GM23338 (cell line): ENCODE measurements around the gene ME1. TPM values are rescaled to one million over a fixed set of nuclear protein-coding genes. Genes with fewer than 3 reads are reported as not detected.
A peak's percentile ranks its signal among the peaks of the same experiment; 100 is the strongest.
"Not testable (repeated sequence)": the region's sequence is repeated elsewhere in the genome, so short reads cannot be mapped to it uniquely, and the experiment has no call there.

Experiments used
- ATAC-seq: fragments of 200-7000 bp; cut with Tn5 transposase; 3 replicates; pipeline ENCODE4 v1.9.1; 2020
- DNase-seq: peaks from one replicate; pipeline ENCODE4 v3.0.0-alpha.2; 2015; ENCODE audit warnings: low spot score
- H2AFZ ChIP-seq: fragments of 200-600 bp; sonication (generic); 2 replicates; pipeline ENCODE4 v1.8.0; 2016; ENCODE audit warnings: antibody characterized with exemption, mild to moderate bottlenecking, moderate library complexity
- H3F3A ChIP-seq: fragments of 200-600 bp; sonication (generic); replicated peaks from 2 replicates; pipeline ENCODE4 v1.8.0; 2017; ENCODE audit warnings: antibody characterized with exemption, mixed run types, low read depth
- H3K27ac ChIP-seq: fragments of 200-600 bp; sonication (generic); 2 replicates; pipeline ENCODE4 v1.6.1; 2016; ENCODE audit warnings: low read depth
- H3K27me3 ChIP-seq: fragments of 200-600 bp; sonication (generic); 2 replicates; pipeline ENCODE4 v1.8.0; 2016; ENCODE audit warnings: mild to moderate bottlenecking, mixed run types, moderate library complexity; ENCODE audit not compliant: insufficient read depth
- H3K36me3 ChIP-seq: fragments of 200-600 bp; sonication (generic); 2 replicates; pipeline ENCODE4 v1.8.0; 2016; ENCODE audit warnings: mild to moderate bottlenecking; ENCODE audit not compliant: insufficient read depth
- H3K4me1 ChIP-seq: fragments of 200-600 bp; sonication (generic); 2 replicates; pipeline ENCODE4 v1.8.0; 2016; ENCODE audit warnings: mild to moderate bottlenecking, moderate library complexity; ENCODE audit not compliant: insufficient read depth
- H3K4me2 ChIP-seq: fragments of 200-600 bp; sonication (generic); 2 replicates; pipeline ENCODE4 v1.7.1; 2017; ENCODE audit warnings: mixed run types
- H3K4me3 ChIP-seq: fragments of 200-600 bp; sonication (generic); 2 replicates; pipeline ENCODE4 v1.6.1; 2016; ENCODE audit warnings: mixed run types
- H3K79me2 ChIP-seq: fragments of 200-600 bp; sonication (generic); replicated peaks from 2 replicates; pipeline ENCODE4 v1.8.0; 2017; ENCODE audit warnings: mild to moderate bottlenecking; ENCODE audit not compliant: insufficient read depth
- H3K9me2 ChIP-seq: fragments of 200-600 bp; sonication (generic); 2 replicates; pipeline ENCODE4 v1.8.0; 2017; ENCODE audit not compliant: insufficient read depth
- H4K20me1 ChIP-seq: fragments of 200-600 bp; sonication (generic); replicated peaks from 2 replicates; pipeline ENCODE4 v1.8.0; 2017; ENCODE audit warnings: mild to moderate bottlenecking; ENCODE audit not compliant: insufficient read depth
- H3K27ac Mint-ChIP-seq: 2 replicates; pipeline ENCODE4 v1.8.0; 2020; ENCODE audit warnings: inconsistent platforms, mild to moderate bottlenecking, moderate library complexity, mixed read lengths
- H3K27me3 Mint-ChIP-seq: 3 replicates; pipeline ENCODE4 v1.8.0; 2022; ENCODE audit warnings: low read depth, mild to moderate bottlenecking, moderate library complexity, mixed read lengths, inconsistent platforms; ENCODE audit not compliant: insufficient read depth, poor library complexity
- H3K36me3 Mint-ChIP-seq: 3 replicates; pipeline ENCODE4 v1.8.0; 2021; ENCODE audit warnings: low read depth, mild to moderate bottlenecking, inconsistent platforms, moderate library complexity, mixed read lengths
- H3K4me1 Mint-ChIP-seq: 3 replicates; pipeline ENCODE4 v1.8.0; 2020; ENCODE audit warnings: mild to moderate bottlenecking, inconsistent platforms, mixed read lengths
- H3K4me3 Mint-ChIP-seq: 3 replicates; pipeline ENCODE4 v1.8.0; 2021; ENCODE audit warnings: moderate library complexity, mild to moderate bottlenecking, inconsistent platforms, mixed read lengths
- H3K9me3 Mint-ChIP-seq: 3 replicates; pipeline ENCODE4 v1.8.0; 2020; ENCODE audit warnings: moderate library complexity, mild to moderate bottlenecking, inconsistent platforms, mixed read lengths
- CREB1 ChIP-seq: fragments of 250-450 bp; sonication (Bioruptor Pico); IDR thresholded peaks from 2 replicates; pipeline ENCODE4 v1.5.0; 2020; ENCODE audit warnings: low read depth, mild to moderate bottlenecking, moderate library complexity
- CTCF ChIP-seq, 2 experiments: fragments of 200-600 bp in 1 of 2; sonication (generic) in 1 of 2; conservative IDR thresholded peaks; 2 replicates each; pipeline versions ENCODE4 v1.5.1 to v1.6.1; 2016 to 2017; ENCODE audit warnings: antibody characterized with exemption in 2 of 2, low read depth in 2 of 2, mild to moderate bottlenecking in 2 of 2, moderate library complexity in 1 of 2
- EZH2phosphoT487 ChIP-seq: fragments of 200-600 bp; sonication (generic); IDR thresholded peaks from one replicate; pipeline ENCODE4 v1.8.1; 2018; ENCODE audit warnings: antibody characterized with exemption; ENCODE audit not compliant: unreplicated experiment
- POLR2AphosphoS5 ChIP-seq: IDR thresholded peaks from 2 replicates; pipeline ENCODE4 v1.6.1; 2016; ENCODE audit warnings: antibody characterized with exemption, low read depth
- REST ChIP-seq: IDR thresholded peaks from one replicate; pipeline ENCODE4 v1.6.1; 2018; ENCODE audit warnings: antibody characterized with exemption; ENCODE audit not compliant: unreplicated experiment
- STAT1 ChIP-seq: IDR thresholded peaks from one replicate; pipeline ENCODE4 v1.6.1; 2016; ENCODE audit warnings: antibody characterized with exemption; ENCODE audit not compliant: unreplicated experiment
- ZNF114 ChIP-seq: fragments of 250-450 bp; sonication (Bioruptor Pico); IDR thresholded peaks from 2 replicates; pipeline ENCODE4 v1.5.0; 2020; ENCODE audit warnings: mild to moderate bottlenecking, moderate library complexity
- ZNF462 ChIP-seq: fragments of 250-450 bp; sonication (Bioruptor Pico); IDR thresholded peaks from 2 replicates; pipeline ENCODE4 v1.5.0; 2020; ENCODE audit warnings: mild to moderate bottlenecking, moderate library complexity
- polyA plus RNA-seq: library from polyadenylated mRNA; unstranded; fragments of >200 nt; fragmentation: Nextera tagmentation; extraction: Ambion mirVana; gene quantifications from 2 replicates; pipeline ENCODE4 v1.2.1, GENCODE V29; 2016
- total RNA-seq: library from RNA; depleted of rRNA; stranded (reverse); fragments of >200 nt; shearing (Covaris generic); gene quantifications from 2 replicates; pipeline ENCODE4 v1.2.3, GENCODE V29; 2014

ME1 gene
- total and polyA plus RNA-seq, 2 experiments from 2014 or later, result 6.4 to 8.0 TPM

- TF ChIP-seq ZNF114 (CRISPR knock-in tag), result no peak
- no peak for TF ChIP-seq CTCF (conservative IDR thresholded peaks at IDR 0.05; ENCODE audit: low read depth in 2 of 2)
- TF ChIP-seq REST, result no peak
Observed at GRCh38 chr6:83192456-83192855, 238.4 kb downstream of the ME1 start (continued).

- Mint-ChIP-seq H3K4me3 (peak overlapping the region; percentile 98), H3K27me3 (peaks cover 10% of the 10 kb centered on the region), H3K36me3 (peaks cover 21% of the 10 kb centered on the region), H3K4me1 (peaks cover 16% of the 10 kb centered on the region; the same call in 2 of the 3 replicates)
- peak overlapping the region; percentile 96 for H3K4me3 ChIP-seq
- peaks cover 47% of the 10 kb centered on the region for H3K79me2 ChIP-seq
- H3K4me1 ChIP-seq, H3K9me2 ChIP-seq, ATAC-seq, H3K27ac ChIP-seq, H2AFZ ChIP-seq, H3F3A ChIP-seq, H3K27ac Mint-ChIP-seq, DNase-seq, H3K9me3 Mint-ChIP-seq, H3K27me3 ChIP-seq: not testable (repeated sequence)
- H4K20me1 ChIP-seq, result peaks cover 21% of the 10 kb centered on the region
- peaks cover 32% of the 10 kb centered on the region for H3K36me3 ChIP-seq
- H3K4me2 ChIP-seq, result peak overlapping the region; percentile 90
Observed at GRCh38 chr6:83191974-83192373, 238.9 kb downstream of the ME1 start.

GRCh38 chr6:83190626-83191025 is 240.2 kb downstream of the ME1 start:
- H3K4me1 Mint-ChIP-seq, result peaks cover 16% of the 10 kb centered on the region; the same call in 2 of the 3 replicates
- Histone ChIP-seq H3F3A (no peaks in the 10 kb centered on the region), H3K4me3 (no peak overlapping the region), H3K9me2 (no peaks in the 10 kb centered on the region), H3K79me2 (peaks cover 48% of the 10 kb centered on the region), H4K20me1 (peaks cover 21% of the 10 kb centered on the region), H3K27me3 (no peaks in the 10 kb centered on the region), H3K4me2 (no peak overlapping the region), H3K4me1 (peaks cover 4% of the 10 kb centered on the region), H3K36me3 (peaks cover 37% of the 10 kb centered on the region), H2AFZ (no peak overlapping the region), H3K27ac (no peak overlapping the region)
- no peak for ATAC-seq
- DNase-seq, result no peak
- no peak overlapping the region for H3K4me3 Mint-ChIP-seq
- H3K27ac Mint-ChIP-seq, result no peak overlapping the region
- H3K27me3 Mint-ChIP-seq, result peaks cover 10% of the 10 kb centered on the region
- no peaks in the 10 kb centered on the region for H3K9me3 Mint-ChIP-seq
- peaks cover 22% of the 10 kb centered on the region for H3K36me3 Mint-ChIP-seq
- TF ChIP-seq STAT1 (no peak), CREB1 (CRISPR knock-in tag) (no peak), ZNF114 (CRISPR knock-in tag) (no peak), ZNF462 (no peak), POLR2AphosphoS5 (no peak), EZH2phosphoT487 (no peak)
